ENCODE results near the gene CNPY1. TPM values are rescaled to one million over a fixed set of nuclear protein-coding genes. Genes with fewer than 3 reads are reported as not detected.

CNPY1 gene
- total and polyA plus RNA-seq, 2 of the 8 experiments (the other 6 are each of a cell fraction or from before 2014, with no cell fraction given): not detected

DNA sequence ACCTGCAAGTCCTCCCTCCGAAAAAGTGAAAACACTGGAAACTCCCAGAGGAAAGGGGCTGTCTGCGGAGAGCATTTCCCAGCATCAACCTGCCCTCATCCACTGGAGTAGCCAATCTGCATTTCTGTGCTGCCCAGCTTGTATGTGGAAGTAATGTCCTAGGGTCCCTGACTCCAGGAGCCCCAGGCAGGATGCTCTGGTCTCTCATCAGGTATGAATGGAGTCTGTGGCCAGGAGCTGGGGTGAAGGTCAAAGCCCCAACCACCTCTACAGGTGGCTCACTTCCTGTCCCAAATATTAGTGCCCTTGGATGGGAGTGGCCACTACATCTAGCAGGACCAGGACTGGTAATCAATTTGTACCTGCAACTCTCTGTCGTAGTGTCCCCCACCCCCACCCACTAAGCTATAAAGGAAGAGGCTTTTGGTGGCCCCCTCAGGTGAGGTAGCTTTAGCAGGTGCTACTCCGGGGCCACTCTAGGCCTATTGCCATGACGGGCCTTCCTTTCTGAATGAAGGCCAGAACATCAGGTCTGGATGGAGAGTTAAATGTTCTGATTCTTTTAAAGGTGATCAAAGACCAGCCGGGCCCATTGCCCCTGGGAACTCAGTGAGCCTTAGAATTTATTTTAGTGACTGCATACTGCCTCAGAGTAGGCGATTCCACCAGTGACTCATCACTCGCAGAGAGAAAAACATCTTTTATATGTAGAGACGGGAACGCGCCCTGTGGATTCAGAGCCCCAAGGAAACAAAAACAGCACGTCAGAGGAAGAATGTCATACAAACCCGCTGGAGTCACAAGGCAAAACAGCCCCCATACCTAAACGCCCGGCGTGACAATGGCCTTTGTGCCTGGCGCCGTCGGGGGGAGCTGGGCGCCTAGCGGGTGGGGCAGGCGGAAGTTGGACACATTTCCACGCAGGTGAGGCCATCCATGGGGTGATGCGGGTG is 75.4 kb downstream of the CNPY1 start (continued):
- no peak for TF ChIP-seq USF2 (IDR thresholded peaks at IDR 0.05; ENCODE audit: low read length)
- TF ChIP-seq ZNF274 (IDR thresholded peaks at IDR 0.05; ENCODE audit: borderline replicate concordance, extremely low read depth, low read length): no peak
- no peak for TF ChIP-seq KDM5A (IDR thresholded peaks at IDR 0.05; ENCODE audit: low read length)

All from H1 (cell line).